ENCODE data around the gene ZNF672. TPM values are rescaled to one million over a fixed set of nuclear protein-coding genes. Genes with fewer than 3 reads are reported as not detected.

ZNF672 gene
- total RNA-seq, 1 donor from 2014 or later: 53.9 TPM

DNA sequence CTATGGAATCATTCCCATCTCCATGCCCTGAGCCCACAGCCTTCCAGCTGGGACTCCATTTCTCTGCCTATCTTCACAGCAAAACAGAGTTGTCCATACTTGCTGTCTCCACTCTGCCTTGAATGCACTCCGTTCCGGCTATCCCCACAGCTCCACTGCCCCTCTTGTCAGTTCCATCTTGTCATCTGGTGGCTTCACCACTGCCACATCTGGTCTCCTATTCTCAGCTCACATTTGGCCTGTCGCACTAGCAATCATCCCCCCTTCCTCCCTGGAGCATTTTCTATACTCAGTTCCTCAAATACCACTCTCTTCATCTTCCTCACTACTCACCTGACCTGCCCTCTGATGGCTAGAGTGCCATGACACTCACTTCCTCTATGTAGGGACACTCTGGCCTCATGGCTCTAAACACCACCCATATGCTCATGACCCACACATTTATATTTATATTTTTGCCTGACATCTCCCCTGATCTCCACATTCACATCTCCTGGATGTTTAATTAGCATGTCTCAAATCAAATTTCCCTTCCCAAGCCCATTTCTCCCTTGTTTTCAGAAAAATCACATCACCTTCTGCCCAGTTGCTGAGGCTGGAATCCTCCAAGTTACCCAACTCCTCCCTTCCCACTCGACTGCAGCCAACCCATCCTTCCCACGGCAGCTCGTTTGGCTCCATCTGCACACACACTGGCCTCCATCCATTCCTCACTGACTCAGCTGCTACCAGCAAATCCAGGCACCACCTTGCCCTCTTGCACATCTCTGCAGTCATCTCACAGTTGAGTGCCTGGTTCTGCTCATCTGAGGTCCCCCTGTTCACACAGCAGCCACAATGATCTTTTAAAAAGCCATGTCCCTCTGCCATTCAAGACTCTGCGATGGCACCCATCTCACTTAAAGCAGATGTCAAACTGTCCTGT is 14.7 kb downstream of the ZNF672 start:
- intact Hi-C loops (cut with micrococcal nuclease): no loop called here

DNA sequence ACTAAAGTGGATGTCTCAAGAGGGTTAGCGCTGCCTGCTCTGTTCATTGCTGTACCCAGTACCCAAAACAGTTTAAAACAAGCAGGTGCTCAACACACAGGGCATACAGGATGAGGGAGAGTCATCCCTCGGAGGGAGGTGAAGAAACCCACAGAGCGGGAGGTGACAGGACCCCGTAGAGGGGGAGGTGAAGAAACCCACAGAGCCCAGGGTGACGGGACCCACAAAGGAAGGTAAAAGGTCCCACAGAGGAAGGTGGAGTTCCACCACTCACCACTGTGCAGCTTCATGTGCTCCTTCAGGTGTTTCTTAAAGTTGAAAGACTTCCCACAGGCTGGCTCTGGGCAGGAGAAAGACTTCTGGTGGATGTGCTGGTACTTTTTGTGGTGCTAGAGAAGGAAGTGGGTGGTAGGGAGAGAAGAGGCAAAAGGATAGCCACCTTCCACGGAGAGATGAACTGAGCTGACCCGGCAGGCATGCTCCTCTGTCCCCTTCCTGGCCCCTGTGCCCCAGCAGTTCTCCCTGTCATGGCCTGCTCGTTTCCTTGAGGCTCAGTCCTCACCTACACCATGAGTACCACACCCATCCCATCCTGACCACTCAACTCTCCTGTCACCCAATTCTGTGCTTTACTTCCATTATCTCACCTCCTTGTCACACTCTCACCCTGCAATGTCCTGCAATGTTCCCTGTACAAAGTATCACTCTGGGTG is 15.8 kb downstream of the ZNF672 start:
- intact Hi-C loops (cut with micrococcal nuclease): no loop called here

DNA sequence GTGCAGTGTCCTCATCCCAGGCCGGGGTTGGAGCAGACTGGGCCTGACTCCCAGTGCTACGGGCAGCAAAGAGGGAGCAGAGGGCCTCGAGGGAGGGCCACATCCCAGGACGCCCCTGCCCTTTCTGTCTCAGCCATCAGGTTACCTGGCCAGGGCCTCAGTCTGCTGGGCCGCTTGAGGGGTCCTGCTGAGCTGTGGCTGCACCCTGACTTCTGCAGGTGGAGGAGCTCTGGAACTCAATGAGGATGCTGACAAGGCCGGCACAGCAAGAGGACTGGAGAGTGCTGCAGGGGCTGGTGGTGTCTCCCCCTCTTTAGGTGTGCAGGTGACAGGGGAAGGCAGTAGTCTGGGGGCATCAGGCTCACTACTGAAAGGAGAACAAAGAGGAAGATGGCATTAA is 17.6 kb downstream of the ZNF672 start:
- intact Hi-C loops (cut with micrococcal nuclease): no loop called here

DNA sequence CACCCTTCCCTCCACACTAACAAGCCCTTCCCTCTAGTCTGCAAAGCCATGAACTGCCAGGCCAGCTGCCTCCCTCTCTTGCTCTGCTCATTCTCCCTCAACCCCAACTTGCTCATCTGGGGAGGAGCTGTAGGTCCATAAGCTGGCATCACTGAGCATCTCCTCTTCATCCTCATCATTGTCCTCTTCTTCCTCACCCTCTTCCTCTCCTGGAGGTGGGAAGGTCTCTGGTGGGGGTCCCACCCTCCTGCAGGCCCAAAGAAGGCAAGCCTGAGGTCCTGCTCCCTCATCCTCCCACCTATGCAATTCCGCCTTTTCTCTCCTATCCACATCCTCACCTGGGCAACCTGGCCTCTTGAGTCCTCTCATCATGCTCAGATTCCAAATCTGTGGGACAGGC is 18.2 kb downstream of the ZNF672 start:
- intact Hi-C loops (cut with micrococcal nuclease): no loop called here

DNA sequence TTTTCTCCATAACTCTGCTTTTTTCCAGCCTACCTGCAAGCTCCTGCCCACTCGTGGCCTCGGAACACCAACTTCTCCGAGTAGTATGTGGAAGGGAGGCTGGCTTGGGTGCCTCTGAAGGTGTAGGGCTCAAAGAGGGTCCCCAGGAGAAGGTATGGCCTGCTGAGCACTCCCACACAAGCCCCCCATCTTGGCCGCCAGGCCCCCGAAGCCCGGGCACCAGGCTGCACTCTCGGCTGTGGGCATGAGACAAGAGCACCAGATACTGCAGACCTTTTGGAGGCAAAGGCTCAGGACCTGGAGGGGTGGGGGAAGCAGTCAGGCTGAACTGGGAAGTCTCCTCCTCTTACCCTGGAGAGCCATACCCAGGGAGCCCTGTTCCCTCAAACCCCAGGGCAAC is 19.2 kb downstream of the ZNF672 start:
- intact Hi-C loops (cut with micrococcal nuclease): no loop called here

DNA sequence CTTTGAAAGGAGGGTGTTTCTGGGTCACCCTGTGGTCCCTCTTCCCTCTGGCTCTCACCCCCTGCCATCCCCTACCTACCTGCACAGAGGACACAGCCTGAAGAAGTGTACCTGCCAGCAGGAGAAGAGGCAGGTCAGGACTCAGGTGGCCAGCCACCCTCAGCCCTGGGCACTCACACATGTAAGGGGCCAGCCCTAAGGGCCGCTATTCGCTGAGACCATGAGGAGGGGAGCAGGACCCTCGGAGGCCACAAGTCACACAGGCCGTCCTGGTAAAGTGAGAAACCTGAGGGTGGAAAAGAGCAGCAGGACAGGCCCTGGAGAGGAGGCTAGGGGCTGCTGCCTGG is 19.7 kb downstream of the ZNF672 start:
- intact Hi-C loops (cut with micrococcal nuclease): loop anchor here (1.0 kb wide), 3 partner anchors 31 to 453 kb away; no protein-coding TSS in a partner anchor

DNA sequence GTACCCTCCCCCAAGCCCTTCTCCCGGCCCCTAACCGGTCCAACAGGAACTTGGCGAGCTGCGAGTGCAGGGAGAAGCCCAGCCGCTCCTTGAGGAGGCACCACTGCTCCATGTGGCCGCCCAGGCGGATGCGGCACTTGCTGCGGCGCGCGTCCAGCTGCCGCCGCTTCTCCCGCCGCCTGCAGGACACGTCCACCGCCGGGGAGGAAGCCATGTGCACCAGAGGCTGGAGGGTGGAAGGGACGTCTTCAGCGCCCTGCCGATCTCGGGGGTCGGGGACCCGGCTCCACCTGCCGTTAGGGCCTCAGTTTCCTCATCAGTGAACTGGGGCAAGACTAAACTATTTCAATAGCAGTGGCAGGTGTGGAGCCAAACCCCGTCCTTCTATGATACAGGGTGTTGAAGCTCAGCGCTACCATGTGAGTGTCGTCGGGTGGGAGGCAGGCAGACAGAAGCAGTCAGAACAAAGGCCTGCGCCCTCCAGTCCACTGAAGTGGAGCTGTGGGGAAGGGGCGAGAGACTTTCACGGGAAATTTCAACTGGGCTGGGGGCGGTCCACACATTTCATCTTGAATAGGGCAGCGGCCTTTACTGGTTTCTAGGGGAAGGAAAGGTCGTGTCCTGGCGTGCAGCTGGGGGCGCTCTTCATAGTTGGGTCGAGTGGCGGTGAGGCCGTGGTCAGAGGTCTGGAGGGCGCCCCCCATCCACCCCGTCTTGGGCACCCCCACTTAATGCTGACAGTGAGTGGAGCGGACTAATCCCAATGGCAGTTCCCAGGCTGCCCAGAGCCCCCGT is 20.3 kb downstream of the ZNF672 start:
- intact Hi-C loops (cut with micrococcal nuclease): loop anchor here (1.0 kb wide), 3 partner anchors 32 to 454 kb away; no protein-coding TSS in a partner anchor

DNA sequence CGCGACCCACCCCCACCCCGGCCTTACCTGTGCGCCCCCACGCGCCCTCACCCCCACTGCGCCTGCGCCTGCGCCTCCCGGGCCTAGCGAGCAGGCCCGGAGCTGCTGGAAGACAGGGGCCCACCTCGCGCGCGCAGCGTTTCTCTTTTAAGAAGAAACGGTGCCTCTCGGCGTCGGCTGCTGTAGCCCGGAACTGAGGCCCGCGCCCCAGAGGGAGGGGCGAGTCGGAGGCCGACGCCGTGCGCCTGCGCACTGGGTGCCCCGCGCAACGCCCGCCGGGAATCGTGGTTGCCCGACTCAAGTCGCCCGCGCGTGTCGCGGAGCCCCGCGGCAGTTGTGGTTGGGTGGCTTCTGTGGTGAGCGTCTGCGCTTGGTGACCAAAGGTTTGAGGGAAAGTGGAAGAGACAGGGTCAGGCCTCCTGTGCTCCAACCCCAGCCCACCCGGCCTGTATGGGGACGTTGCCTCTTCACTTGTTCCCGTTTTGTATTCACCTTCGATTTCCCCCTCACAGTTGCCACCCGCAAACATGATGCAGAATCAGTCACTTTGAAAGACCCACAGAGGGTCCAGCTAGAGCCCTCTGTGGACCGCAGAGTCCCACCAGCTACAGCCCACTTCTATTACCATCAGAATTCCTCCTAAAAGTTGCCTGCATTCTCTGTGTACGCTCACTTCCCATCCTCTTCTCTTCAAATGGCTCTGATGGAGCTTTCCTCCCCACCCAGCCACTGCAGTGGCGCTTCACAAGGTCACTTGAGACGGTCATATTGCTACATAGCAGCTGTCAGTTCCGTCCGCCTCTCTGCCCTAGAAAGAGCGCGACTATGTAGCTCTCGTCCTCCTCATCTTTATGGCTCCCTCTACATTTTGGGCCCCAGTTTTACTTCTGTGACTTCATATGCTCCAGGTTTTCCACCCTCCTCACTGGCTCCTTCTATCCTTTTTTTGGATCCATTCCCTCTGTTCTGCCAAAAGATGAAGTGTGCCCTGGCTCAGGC is 21.2 kb downstream of the ZNF672 start, which contains the start of gene ZNF692:
ZNF692 (minus strand) TSS at position 195 of the 999 bp plus-strand sequence. CDS start 776 bp downstream, outside the sequence.
- intact Hi-C loops (cut with micrococcal nuclease): loop anchor here (1.0 kb wide), 6 partner anchors 14 to 455 kb away; partner anchors contain the start of genes PGBD2 and ZNF672

DNA sequence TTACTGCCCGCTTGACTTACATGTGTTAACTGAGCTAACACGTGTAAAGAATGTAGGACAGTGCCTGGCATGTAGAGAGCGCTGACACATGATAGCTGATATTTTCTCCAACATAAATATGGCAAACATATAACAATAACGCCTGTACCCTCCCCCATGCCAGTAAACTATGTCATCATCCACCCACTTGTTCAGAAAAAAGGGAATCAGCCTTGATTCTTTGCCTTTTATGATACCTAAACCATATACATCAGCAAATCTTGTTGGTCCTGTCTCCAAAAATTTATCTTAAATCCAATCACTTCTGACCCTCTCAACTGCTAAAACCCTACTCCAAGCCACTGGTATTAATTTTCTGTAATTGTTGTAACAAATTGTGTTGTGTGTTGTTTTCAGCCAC is 22.0 kb downstream of the ZNF672 start:
- intact Hi-C loops (cut with micrococcal nuclease): no loop called here

DNA sequence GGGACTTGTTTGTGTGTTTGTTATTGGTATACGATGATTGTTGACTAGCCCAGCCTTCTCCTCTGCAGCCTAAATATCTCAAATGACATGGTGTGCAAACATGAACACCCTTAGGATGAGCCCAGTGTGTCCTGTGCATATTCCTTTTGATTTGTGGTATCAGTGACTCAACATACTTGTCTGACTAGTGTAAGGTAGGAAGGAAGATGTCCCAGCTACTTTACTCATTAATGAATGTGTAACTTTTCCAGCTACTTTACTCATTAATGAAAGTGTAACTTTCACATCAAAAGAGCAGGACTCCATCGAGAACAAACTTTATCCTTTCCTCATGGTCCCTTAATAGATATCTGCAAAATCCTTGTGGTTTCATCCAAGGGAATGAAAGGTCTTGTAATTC is 23.6 kb downstream of the ZNF672 start:
- intact Hi-C loops (cut with micrococcal nuclease): no loop called here

DNA sequence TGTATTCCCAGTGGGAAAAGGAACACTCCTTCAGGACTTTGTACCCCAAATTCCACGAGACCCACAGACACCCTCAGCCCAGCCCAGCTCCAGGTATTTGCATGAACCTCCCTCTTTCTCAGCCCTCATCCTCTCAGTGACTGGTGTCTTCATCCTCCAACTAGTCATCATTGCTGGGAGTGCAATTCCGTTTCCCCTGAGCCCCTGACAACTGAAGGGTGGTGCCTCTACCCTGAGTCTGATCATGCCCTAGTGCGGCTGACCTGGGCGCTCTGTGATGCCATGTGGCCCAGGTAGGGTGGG is 24.6 kb downstream of the ZNF672 start:
- intact Hi-C loops (cut with micrococcal nuclease): no loop called here

DNA sequence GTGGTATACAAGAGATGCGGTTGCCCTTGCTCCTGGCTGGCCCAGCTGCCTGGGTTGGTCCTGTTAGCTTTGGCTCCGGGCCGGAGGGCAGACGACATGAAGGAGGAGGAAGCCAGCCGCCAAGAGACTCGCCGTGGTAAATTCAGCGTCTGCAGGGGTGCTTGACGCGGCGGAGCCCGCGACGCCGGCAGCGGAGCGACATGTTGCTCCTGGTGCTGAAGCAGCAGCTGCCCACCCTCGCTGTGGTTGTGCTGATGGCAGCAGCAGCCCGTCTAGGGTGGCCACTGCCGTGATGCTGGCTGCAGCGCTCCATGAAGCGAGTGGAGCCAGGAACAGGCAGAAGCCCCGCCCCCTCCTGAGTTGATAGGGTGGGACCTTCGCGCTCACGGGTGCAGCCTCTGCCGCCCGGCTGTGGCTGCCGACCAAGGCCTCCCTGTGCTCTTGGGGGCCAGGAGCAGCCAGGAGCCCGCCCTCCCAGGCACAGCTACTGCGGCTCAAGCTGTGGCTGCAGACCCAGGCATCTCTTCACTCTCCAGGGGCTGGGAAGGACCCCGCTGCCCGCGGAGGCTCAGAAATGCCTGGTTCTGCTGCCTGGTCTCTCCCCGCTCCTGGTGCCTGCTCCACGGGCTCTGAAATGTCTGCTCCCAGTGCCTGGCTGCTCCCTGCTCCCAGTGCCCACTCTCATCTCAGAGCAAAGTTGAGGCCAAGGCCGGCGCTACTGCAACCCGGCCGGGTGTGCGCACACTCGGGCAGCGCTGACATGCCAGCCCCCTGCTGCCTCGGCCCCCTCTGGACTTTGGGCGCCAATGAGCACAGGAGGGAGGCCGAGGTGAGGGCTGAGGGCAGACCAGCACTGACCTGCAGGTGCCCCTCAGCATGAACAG is 25.2 kb downstream of the ZNF672 start:
- intact Hi-C loops (cut with micrococcal nuclease): loop anchor here (1.0 kb wide), 4 partner anchors 10 to 43 kb away; partner anchors contain the start of genes PGBD2 and ZNF672

DNA sequence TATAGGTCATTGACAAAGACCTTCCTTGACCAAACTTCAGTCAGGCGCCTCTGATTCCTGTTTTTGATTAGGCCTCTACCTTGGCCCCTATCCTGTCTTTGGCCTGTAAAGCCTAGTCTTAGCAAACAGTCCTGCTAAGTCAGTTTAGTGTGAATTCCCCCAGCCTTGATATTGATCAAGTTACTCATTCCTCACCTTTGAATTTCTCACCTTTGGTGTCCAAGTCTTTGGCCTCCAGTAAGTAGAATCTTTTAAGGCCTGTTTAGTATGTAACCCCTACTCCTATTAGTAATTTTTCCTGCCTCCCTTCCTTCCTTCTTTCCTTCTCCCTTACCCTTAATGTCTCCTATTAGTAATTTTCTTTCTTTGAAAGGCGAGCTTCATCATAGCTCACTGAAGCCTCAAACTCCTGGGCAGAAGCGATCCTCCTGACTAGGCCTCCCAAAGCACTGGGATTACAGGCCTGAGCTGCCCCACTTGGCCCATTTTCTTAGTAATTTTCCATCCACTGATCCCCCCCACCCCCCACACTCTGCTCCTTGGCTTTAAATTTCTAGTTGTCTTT is 33.9 kb downstream of the ZNF672 start:
- intact Hi-C loops (cut with micrococcal nuclease): no loop called here

DNA sequence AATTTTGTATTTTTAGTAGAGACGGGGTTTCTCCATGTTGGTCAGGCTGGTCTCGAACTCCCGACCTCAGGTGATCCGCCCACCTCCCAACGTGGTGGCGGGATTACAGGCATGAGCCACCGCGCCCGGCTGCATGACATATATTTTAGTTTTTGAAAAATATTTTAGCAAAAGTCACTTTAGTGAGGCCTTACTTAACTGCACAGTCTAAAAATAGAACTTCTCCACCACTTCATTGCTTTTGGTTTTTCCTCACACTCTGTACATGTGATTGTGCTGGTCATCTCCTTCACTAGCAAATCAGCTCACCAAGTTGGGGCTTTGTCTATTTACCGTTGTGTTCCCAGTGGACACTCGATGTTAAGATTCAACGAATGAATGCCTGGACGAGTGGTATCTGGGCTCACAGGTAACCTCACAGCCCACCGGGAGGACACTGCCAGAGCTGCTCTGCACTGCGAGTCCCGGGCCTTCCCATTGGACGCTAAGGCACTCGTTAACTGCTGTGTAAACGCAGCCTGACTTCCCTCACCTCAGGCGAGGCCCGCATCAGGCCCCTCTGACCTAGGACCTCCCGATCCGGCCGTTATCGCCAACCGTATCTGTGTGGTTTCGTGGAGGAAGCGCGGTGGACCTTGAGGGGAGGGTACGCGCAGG is 34.9 kb downstream of the ZNF672 start:
- intact Hi-C loops (cut with micrococcal nuclease): loop anchor here (1.0 kb wide), 4 partner anchors 10 to 469 kb away; partner anchors contain the start of gene ZNF692

DNA sequence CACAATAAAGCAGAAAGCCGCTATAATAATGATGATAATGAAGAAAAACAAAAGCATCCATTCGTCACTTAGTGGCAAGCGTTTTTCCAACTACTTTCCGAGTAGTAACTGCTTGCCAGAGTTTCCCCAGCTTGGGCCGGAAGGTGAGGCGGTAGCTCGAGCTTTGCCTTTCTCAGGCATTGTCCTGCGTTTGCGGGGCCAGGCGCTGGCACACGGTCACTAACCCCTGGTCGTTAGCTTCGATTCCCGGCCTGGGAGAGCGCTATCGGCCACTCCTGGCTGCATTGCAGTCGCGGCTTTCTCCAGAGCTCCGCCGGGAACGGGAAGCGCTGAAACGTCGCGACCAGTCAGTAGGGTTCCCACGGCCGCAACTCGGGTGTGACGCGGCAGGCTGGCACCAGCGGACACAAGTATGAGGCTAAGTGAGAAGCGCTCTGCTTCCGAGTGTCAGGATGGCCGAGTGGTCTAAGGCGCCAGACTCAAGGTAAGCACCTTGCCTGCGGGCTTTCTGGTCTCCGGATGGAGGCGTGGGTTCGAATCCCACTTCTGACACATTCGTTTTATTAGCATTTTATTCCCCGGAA is 35.5 kb downstream of the ZNF672 start:
- intact Hi-C loops (cut with micrococcal nuclease): loop anchor here (1.0 kb wide), 4 partner anchors 10 to 469 kb away; partner anchors contain the start of gene ZNF692

DNA sequence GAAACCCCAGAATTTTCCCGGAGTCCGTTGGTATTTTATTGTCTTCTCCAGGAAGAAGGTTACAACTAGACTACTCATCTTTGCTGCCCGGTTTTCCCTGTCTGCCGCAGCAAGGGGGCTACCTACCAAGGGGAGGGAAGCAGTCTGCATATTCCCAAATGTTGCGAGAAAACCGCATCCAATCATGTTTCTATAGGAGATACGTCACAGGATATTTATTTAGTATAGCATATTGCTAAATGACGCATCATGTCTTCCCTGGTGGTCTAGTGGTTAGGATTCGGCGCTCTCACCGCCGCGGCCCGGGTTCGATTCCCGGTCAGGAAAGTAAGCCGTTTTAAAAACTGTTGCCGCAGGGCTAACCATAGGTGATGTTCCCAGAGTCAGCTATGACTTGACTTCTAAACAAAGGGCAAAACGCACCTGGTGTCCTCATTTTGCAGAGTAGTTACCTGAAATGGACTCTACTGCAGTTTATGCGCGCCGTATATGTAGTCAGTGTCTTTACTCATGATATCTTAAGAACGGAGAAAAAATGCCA is 36.0 kb downstream of the ZNF672 start:
- intact Hi-C loops (cut with micrococcal nuclease): loop anchor here (1.0 kb wide), 7 partner anchors 11 to 470 kb away; partner anchors contain the start of genes PGBD2, ZNF672 and ZNF692

DNA sequence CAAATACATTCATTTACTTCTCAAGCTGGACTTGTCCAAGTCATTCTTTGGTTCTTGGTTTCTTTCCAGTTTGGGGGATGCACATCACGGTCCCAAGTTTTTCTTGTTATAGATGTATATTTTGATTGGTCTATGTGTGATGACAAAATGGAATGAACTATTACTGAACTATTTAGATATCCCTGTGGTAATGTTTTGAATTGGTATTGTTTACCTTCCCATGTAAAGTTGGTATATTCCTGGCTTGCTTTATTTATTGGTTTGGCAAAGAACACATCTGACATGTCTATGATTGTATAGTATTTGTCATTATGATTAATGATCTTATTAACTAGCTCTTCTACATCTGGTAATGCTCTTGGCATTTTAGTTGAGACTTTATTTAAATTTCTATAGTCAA is 43.2 kb downstream of the ZNF672 start:
- intact Hi-C loops (cut with micrococcal nuclease): no loop called here
